GM18505 (cell line): Measurements from ENCODE around the gene ALDH1A3.

Source experiments
- ATAC-seq: cut with Tn5 transposase; IDR thresholded peaks from one replicate; pipeline ENCODE4 v1.9.1; 2021; ENCODE audit not compliant: unreplicated experiment
- POLR2A ChIP-seq: IDR thresholded peaks from 4 replicates; pipeline ENCODE4 v1.6.1; 2011; ENCODE audit warnings: borderline replicate concordance; ENCODE audit not compliant: insufficient read depth, insufficient read length; ENCODE audit errors: extremely low read depth

Gene ALDH1A3

DNA sequence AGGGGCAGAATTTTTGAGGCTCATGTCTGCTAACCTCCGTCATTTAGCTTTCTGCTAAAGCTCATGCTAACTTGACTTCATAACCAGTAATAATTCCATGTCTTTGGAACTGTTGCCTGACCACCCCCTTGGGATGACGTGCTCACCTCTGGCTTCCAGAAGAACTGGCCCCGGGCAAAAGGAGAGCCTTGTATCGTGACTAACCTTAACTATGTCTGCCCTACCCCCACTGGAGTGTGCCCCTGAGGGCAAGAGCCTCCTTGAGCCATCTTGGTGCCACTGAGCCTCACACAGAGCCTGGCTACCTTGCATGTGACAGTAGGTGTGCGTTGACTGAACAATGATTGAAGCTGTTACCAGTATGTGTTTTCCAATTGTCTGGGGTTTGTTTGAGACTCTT is 44.3 kb downstream of the ALDH1A3 start:
- no peak for TF ChIP-seq POLR2A
- ATAC-seq, result no peak

DNA sequence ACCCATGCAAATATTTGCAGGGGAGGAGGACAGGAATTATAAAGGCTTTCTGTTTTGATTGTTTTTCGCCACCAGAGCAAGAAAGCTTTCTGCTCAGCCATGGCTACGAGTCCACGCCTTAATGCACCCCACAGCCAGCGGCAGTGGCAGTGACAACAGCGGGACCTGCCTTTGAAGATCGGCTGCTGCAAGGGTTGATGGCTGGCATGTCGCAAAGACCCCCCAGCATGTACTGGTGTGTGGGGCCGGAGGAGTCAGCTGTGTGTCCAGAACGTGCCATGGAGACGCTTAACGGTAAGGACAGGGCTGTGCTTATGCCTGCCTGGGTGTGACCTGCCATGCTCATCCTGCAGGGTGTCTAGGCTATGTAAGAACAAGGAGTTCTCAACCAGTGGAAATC is 44.8 kb downstream of the ALDH1A3 start:
- ATAC-seq, result no peak
- TF ChIP-seq POLR2A, result no peak

DNA sequence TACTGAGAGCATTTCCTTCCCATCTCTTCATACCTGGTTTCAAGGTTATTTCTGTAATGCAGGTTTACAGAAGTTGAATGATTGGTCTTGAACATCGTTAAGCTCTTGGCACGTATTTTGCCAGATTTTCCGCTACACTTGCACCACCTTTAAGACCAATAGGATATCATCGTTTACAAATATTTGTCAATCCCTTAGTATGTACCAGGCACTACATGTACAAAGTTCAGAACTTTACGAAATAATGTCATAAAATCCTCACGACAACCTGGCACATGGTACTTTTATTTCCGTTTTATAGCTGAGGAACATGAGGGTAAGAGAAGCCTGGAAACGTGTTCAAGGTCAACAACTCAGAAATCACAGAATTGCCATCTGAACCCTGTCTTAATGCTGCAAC is 45.8 kb downstream of the ALDH1A3 start:
- ATAC-seq, result no peak
- no peak for TF ChIP-seq POLR2A

DNA sequence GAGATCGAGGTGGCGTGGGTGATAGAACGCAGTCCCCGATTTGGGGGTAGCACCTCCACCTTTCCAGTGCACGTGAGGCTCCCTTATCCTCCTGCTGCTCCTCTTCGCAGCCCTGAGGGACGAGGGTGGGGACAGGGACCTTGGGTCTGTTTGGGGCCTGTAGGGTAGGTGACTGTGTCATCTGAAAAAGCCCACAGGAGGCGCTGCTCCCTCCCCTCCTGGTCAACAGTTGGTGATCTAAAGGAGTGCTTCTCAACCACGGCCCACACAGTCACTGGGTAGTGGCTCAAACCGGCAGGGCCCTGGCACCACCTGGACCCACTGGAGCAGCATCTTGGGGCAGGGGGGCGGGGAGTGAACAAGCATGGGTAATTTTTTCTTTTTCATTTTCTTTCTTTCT is 46.6 kb downstream of the ALDH1A3 start:
- ATAC-seq, result no peak
- TF ChIP-seq POLR2A, result no peak

DNA sequence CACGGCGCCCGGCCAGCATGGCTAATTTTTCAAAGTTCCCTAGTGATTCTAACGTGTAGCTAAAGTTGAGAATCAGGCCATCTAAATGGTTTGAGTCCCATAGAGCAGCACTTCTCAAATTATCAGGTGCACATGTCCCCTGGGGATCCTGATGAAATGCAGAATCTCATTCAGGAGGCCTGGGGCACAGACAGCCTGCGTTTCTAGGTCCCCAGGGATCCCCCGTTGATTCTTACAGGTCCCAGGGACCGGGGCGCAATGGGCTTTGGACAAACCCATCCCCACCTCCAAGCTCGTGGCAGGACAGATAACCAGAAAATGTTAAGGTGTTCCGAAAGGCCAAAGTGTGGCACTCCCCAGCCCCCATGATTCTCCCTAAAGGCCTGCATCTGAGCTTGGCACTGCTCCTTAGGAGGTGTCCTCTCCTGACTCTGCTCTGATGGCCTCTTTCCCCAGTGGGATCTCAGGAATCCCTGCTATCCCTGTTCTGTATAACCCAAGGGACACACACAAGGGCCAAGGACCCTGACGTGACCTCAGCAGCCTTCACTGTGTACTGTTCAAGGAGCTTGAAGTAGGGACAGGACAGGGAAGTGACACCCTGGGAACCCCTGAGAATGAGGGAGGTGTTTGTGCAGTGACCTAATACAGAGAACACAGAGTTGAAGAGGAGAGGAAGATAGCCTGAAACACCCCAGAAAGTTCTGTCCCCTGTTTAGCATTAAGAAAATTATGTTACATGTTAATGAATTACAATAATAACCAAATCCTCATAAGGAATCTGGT is 47.5 kb downstream of the ALDH1A3 start:
- ATAC-seq, result no peak
- TF ChIP-seq POLR2A, result no peak

GRCh38 chr15:100928632-100929280 is 49.1 kb downstream of the ALDH1A3 start:
- ATAC-seq, result no peak
- no peak for TF ChIP-seq POLR2A

GRCh38 chr15:100929641-100930042 is 50.0 kb downstream of the ALDH1A3 start:
- ATAC-seq, result peak; percentile 51
- no peak for TF ChIP-seq POLR2A

DNA sequence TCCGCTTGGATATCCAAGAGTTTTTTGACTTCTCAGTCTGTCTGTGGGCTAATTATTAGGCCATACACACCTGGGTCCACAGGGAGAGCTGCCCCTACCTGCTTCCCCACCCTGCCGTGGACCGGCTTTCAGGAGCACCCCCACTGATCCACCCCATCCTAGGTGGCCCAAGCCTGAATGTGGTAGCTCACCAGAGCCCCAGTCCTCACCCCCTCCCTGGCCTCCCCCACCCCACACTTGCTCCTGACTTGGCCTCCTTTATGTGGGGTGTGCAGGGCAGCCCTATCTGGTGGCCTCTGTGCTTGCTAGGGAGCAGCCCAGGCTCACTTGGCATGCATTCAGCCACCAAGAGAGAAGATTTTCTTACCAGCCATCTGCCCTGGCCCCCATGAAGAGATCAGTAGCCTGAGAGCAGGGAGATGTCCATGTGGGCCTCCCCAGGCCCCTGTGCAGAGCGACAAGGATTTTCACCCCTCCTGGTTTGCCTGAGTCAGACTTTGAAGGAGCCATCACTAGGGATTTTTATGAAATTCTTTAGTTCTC is 50.7 kb downstream of the ALDH1A3 start:
- TF ChIP-seq POLR2A, result no peak
- ATAC-seq, result no peak

GRCh38 chr15:100931143-100931890 is 51.7 kb downstream of the ALDH1A3 start:
- no peak for ATAC-seq

DNA sequence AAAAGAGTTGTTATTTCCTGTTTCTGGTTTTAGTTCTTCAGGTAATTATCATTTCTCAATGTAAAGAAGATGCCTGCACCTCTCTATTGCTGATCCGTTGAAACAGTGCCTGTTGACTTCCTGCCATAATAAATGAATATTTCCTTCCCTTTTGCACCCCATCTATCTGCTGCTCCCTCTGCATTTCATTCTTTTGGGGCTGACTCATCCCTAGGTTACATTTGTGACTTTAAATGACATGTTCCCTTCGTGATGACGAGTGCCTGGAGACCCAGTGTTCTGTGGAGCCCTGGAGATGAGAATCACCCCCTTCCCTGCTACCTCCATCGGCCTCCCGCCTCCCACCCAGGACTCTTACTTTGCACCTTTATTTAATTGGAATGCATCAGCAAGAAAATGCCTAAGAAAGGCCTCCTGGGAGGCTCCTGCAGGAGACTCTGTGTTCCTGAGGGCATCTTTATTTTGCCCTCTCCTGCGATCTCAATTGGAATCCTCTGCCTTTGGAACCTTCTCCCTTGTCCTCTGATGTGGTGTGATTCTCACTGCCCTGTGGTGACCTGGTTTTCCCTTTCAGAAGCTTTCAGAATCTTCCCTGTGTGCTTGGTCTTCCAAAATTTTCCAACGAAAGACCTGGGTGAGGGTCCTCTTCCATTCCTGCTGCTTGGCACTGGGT is 53.2 kb downstream of the ALDH1A3 start:
- TF ChIP-seq POLR2A, result no peak
- ATAC-seq, result no peak

More at GRCh38 chr15:100931143-100931890, 51.7 kb downstream of the ALDH1A3 start:
- peak; percentile 31 for TF ChIP-seq POLR2A

- no peak for ATAC-seq
- TF ChIP-seq POLR2A, result no peak
These were observed 54.5 kb downstream of the ALDH1A3 start for GRCh38 chr15:100934166-100934565.

DNA sequence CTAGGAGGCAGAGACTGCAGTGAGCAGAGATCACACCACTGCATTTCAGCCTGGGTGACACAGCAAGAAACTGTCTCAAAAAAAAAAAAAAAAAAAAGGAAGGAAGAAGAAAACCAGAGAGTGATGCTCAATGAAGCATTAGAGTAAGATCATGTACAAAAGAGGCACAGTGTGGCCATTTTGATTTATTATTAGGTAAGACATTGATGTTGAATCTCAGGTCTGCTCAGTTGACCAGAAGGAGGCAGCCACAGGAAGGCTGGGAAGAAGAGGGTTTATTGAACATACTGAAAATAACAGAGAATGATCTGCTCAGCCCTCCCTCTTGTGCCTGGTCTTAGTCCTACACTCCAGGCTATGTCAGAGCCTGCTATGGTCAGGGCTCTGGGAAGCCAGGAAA is 55.1 kb downstream of the ALDH1A3 start:
- no peak for TF ChIP-seq POLR2A
- no peak for ATAC-seq

DNA sequence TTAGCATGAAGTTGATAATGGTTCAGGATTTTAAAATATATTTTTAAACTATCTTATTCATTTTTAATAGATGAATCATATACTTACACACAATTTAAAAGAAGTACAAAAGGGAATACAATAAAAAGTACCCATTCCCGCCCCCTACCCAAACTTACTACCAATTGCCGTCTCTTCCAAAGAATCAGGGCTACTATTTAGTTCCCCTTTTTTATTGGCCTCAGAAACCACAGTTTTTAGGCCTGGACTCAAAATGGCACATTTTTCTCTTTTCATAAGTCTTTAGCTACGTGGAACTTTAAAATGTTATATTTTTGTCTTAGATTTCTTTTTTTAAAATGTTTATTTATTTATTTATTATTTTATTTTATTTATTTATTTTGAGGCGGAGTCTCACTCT is 57.5 kb downstream of the ALDH1A3 start:
- no peak for ATAC-seq
- no peak for TF ChIP-seq POLR2A
